SHP77 treated with DMSO at 0.1 percent for 48 hours (cell line): ENCODE results near the gene LRRTM3.

Experiments used
- DNase-seq: peaks from one replicate; lab custom pipeline; 2025; lab: John Stamatoyannopoulos, UW

The LRRTM3 gene

GRCh38 chr10:67127441-67127840 lies 201.6 kb downstream of the LRRTM3 start:
- DNase-seq, result no peak

GRCh38 chr10:67140641-67141040 lies 214.8 kb downstream of the LRRTM3 start:
- no peak for DNase-seq

- no peak for DNase-seq
These were observed 215.5 kb downstream of the LRRTM3 start for GRCh38 chr10:67141300-67141699.

- DNase-seq, result no peak
These were observed 218.7 kb downstream of the LRRTM3 start for GRCh38 chr10:67144530-67144929.
